ENCODE measurements around the gene ODF2.
"Not testable (repeated sequence)": the region's sequence is repeated elsewhere in the genome, so short reads cannot be mapped to it uniquely, and the experiment has no call there.

The ODF2 gene

DNA sequence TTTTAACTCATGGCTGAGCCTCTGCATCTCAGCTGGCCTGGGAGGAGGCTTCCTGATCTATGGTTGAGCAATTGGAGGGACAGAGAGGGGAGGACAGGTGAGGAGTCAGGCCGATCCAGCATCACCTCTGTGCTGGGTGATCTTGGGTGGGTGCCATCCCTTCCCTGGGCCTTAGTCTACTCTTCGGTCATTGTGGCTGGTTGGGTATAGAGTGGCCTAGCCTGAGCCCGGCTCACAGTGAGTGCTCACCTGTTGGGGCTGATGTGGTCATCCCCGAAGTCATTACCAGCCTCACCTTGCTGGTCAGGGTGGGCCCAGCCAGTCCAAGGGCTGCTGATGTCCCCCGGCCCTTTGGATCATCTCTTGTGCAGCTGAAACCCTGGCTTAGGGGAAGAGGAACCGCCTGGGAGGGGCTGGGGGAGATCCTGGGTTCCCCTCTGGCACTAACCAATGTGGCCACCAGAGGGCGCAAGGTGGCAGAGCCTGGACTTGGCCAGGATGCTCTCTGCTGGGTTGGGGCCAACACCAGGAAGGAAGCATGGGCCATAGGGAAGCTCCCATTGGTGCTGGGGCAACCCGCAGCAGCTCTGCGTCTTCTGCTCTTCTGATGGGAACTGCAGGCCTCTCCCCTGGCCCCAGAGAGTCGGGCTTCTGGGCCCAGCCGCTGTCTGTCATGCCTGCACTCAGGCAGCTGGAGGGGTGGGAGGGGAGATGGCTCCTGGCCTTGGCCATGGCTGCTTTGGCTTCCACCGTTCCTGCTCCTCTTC, 17.3 kb upstream of the ODF2 start:
- Mint-ChIP-seq H3K36me3 (no peaks in the 10 kb centered on the region), H3K4me3 (no peak overlapping the region), H3K4me1 (peaks cover 4% of the 10 kb centered on the region), H3K27ac (no peak overlapping the region), H3K27me3 (no peaks in the 10 kb centered on the region), H3K9me3 (no peaks in the 10 kb centered on the region)
- peak; percentile 84 to 91 for DNase-seq (ENCODE audit: low spot score in 2 of 2)
- ATAC-seq (ENCODE audit: low read depth): peak; percentile 98

DNA sequence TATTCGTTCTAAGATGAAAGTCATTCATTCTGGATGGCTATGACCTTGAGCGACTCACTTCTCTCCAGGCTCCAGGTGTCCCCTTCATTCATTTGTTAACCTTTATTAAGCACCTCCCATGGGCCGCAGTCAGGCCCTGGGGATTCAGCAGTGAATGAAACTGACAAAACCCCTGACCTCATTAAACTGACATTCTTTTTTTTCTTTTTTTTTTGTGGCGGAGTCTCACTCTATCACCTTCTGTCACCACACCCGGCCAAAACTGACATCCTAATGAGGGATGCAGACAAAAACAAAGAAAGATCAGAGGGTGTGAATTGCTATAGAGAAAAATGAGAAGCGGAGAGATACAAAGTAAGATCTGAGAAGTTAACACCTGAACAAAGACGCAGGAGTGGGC, 16.5 kb upstream of the ODF2 start:
- peak; percentile 4 for ATAC-seq (ENCODE audit: low read depth)
- no peak overlapping the region for H3K4me3 Mint-ChIP-seq
- no peaks in the 10 kb centered on the region for H3K36me3 Mint-ChIP-seq
- H3K9me3 Mint-ChIP-seq: no peaks in the 10 kb centered on the region
- peaks cover 4% of the 10 kb centered on the region for H3K4me1 Mint-ChIP-seq
- no peak overlapping the region for H3K27ac Mint-ChIP-seq
- no peak for DNase-seq (ENCODE audit: low spot score in 2 of 2)
- H3K27me3 Mint-ChIP-seq: no peaks in the 10 kb centered on the region

DNA sequence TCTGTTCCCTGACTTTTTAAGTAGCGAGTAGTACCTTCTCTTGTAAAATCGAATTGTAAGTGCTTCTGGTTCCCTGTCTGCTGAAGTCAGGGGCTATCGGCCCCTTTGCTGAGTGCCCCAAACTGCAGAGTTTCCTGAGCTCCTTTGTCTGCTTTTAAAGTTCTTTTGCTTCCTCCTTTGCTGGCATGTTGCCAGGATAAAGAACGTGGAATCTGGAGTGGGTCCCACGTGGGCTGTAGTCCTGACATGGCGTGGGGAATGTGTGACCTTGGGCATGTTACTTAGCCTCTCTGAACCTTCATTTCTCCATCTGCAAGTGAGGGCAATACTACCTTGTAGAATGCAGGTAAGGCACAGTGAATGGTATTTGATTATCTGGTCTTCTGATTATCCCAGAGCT, 13.7 kb upstream of the ODF2 start:
- Mint-ChIP-seq H3K36me3 (no peaks in the 10 kb centered on the region), H3K27me3 (no peaks in the 10 kb centered on the region), H3K27ac (no peak overlapping the region), H3K4me1 (peaks cover 4% of the 10 kb centered on the region), H3K9me3 (no peaks in the 10 kb centered on the region), H3K4me3 (no peak overlapping the region)
- ATAC-seq (ENCODE audit: low read depth): no peak
- DNase-seq (ENCODE audit: low spot score in 2 of 2): no peak

DNA sequence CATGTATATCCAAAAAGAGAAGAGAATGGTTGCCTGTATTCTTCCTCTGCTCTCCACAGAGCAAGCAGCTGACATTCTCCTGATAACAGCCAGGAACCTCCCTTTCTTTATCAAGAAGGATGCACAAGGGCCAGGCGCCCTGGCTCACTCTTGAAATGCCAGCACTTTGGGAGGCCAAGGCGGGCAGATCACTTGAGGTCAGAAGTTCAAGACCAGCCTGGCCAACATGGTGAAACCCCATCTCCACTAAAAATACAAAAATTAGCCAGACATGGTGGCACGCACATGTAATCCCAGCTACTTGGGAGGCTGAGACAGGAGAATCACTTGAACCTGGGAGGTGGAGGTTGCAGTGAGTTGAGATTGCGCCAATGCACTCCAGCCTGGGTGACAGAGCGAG, 9.3 kb upstream of the ODF2 start:
- not testable (repeated sequence) for H3K4me1 Mint-ChIP-seq; H3K27ac Mint-ChIP-seq; DNase-seq (ENCODE audit: low spot score in 2 of 2); H3K36me3 Mint-ChIP-seq; ATAC-seq (ENCODE audit: low read depth); H3K4me3 Mint-ChIP-seq; H3K9me3 Mint-ChIP-seq; H3K27me3 Mint-ChIP-seq

DNA sequence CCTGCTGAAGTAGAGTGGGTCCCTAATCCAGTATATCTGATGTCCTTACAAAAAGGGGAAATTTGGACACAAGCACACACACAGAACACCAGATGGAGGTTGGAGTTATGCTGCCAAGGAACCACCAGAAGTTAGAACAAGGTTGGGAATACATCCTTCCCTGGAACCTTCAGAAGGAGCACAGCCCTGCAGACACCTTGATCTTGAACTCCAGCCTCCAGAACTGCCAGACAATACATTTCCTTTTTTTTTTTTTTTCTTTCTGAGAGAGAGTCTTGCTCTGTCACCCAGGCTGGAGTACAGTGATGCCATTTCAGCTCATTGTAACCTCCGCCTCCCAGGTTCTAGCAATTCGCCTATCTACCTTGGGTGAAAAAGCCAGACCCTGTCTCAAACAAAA, 7.1 kb upstream of the ODF2 start:
- Mint-ChIP-seq H3K36me3 (no peaks in the 10 kb centered on the region), H3K4me3 (no peak overlapping the region), H3K4me1 (no peaks in the 10 kb centered on the region), H3K27ac (no peak overlapping the region), H3K27me3 (no peaks in the 10 kb centered on the region), H3K9me3 (no peaks in the 10 kb centered on the region)
- ATAC-seq (ENCODE audit: low read depth): no peak
- no peak for DNase-seq (ENCODE audit: low spot score in 2 of 2)

DNA sequence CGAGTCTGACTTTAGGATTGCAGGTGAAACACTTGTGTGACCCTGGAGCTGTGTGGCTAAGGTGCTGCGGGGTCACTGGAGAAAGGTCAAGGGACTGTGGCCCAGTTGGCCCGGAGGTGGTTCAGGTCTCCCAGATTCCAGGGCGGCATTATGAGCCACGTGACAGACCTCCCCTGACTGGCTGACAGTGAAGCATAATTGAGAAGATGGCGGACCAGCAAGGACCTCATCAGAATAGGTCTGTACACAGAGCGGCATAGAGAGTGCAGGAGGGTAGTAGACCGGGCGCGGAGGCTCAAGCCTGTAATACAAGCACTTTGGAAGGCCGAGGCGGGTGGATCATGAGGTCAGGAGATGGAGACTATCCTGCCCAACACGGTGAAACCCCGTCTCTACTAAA, 815 bp upstream of the ODF2 start:
- no peaks in the 10 kb centered on the region for H3K27me3 Mint-ChIP-seq
- peak overlapping the region; percentile 61 for H3K4me3 Mint-ChIP-seq
- H3K36me3 Mint-ChIP-seq: peaks cover 1% of the 10 kb centered on the region
- ATAC-seq (ENCODE audit: low read depth): no peak
- no peak for DNase-seq (ENCODE audit: low spot score in 2 of 2)
- H3K27ac Mint-ChIP-seq: peak overlapping the region; percentile 48
- H3K4me1 Mint-ChIP-seq: peaks cover 7% of the 10 kb centered on the region
- no peaks in the 10 kb centered on the region for H3K9me3 Mint-ChIP-seq

DNA sequence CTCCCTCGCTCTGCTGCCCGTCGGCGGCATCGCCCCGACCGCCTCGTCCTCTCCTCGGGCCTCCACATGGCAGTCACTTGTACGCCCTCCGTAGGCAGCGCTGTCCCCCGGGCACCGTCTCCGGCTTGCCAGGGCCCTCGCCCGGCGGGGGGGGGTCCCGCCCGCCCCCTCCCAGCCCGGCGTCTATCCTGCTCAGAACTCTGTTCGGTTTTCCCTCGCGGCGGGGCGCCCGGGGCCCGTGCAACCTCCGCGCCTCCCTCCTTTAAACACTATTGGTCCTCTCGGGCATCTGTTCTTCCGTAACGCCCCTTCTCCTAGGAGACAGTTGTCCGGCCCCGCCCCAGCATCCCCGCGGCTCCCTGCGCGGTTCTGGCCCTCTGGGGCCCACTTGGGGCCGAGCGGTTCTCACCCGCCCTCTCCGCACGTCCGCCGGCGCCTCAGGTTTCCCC, 831 bp downstream of the ODF2 start:
- peak overlapping the region; percentile 92 for H3K27ac Mint-ChIP-seq
- no peaks in the 10 kb centered on the region for H3K27me3 Mint-ChIP-seq
- peak overlapping the region; percentile 92 for H3K4me3 Mint-ChIP-seq
- no peaks in the 10 kb centered on the region for H3K9me3 Mint-ChIP-seq
- H3K4me1 Mint-ChIP-seq: peaks cover 7% of the 10 kb centered on the region
- H3K36me3 Mint-ChIP-seq: peaks cover 10% of the 10 kb centered on the region
- ATAC-seq (ENCODE audit: low read depth): peak; percentile 47
- DNase-seq (ENCODE audit: low spot score in 2 of 2): peak in 1 of 2 donors; percentile 48

DNA sequence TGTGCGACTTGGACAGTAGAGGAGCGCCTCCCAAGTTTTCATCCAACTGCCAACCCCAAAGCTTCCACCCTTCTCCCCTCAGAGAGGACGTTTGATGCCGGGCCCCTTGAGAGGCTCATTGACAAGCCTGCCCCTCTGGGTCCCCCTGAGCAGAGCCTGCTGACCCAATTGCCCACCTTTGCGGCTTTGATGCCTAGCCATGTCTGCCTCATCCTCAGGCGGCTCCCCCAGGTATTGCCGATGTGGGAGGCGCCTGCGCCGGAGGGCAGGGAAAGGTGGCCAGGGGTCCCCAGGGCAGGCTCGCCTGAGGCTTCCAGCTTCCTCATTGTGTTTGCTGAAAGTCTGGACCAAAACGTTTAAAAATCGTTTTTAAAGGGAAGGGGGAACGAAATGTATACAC, 1.4 kb downstream of the ODF2 start:
- Mint-ChIP-seq H3K9me3 (no peaks in the 10 kb centered on the region), H3K27me3 (no peaks in the 10 kb centered on the region), H3K4me3 (peak overlapping the region; percentile 92), H3K36me3 (peaks cover 10% of the 10 kb centered on the region), H3K27ac (peak overlapping the region; percentile 92), H3K4me1 (peaks cover 7% of the 10 kb centered on the region)
- DNase-seq (ENCODE audit: low spot score in 2 of 2) (peak in 1 of 2 donors; percentile 19), ATAC-seq (ENCODE audit: low read depth) (no peak)

DNA sequence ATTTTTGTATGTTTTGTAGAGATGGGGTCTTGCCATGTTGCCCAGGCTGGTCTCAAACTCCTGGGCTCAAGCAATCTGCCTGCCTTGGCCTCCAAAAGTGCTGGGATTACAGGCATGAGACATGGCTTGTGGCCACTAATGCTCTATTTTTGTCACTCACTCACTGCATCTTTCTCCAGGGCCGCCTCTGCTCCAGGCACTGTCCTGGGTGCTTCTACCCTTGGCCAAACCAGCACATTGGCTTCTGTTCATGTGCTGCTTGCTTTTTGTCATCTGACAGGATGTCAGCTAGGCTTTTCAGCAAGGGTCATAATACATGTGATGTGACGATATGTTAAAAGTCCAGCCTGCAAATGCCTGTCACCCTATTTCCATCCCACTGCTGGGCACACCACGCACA, 3.2 kb downstream of the ODF2 start:
- no peaks in the 10 kb centered on the region for H3K9me3 Mint-ChIP-seq
- peaks cover 13% of the 10 kb centered on the region for H3K36me3 Mint-ChIP-seq
- H3K27me3 Mint-ChIP-seq: no peaks in the 10 kb centered on the region
- ATAC-seq (ENCODE audit: low read depth) (no peak), DNase-seq (ENCODE audit: low spot score in 2 of 2) (no peak)
- H3K4me1 Mint-ChIP-seq: peaks cover 7% of the 10 kb centered on the region
- no peak overlapping the region for H3K4me3 Mint-ChIP-seq
- no peak overlapping the region for H3K27ac Mint-ChIP-seq

DNA sequence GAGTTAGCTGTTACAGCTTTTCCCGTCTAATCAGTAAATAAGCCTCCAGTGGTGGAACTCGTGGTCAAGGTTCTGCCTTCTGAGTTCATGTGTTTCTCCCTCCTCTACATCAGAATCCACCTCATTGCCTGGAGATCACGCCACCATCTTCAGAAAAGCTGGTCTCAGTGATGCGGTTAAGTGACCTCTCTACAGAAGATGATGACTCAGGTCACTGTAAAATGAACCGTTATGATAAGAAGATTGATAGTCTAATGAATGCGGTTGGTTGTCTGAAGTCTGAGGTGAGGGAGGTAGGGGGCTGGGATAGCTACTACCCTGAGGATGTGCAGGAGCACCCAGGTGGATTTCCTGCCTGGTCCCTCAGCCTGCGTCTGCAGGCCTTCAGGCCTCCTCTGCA, 13.3 kb downstream of the ODF2 start:
- H3K4me1 Mint-ChIP-seq: no peaks in the 10 kb centered on the region
- H3K36me3 Mint-ChIP-seq: peaks cover 13% of the 10 kb centered on the region
- ATAC-seq (ENCODE audit: low read depth): no peak
- H3K27ac Mint-ChIP-seq: no peak overlapping the region
- DNase-seq (ENCODE audit: low spot score in 2 of 2): no peak
- H3K27me3 Mint-ChIP-seq: no peaks in the 10 kb centered on the region
- H3K4me3 Mint-ChIP-seq: no peak overlapping the region
- no peaks in the 10 kb centered on the region for H3K9me3 Mint-ChIP-seq

DNA sequence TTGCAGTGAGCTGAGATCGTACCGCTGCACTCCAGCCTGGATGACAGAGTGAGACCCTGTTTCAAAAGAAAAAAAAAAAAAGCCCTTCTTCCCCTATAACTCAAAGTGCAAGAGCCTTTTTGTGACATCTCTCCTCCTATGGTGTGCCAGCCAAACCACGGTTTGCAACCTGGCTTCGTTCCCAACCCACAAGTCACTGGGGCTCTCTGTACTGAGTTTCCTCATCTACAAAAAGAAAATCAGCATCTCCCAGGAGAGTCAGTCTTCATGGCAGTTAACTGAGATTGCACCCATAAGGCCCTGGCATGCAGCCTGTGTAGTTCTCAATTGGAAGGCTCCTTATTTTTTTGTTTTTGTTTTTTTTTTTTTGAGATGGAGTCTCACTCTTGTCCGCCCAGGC, 14.8 kb downstream of the ODF2 start:
- H3K4me3 Mint-ChIP-seq: no peak overlapping the region
- DNase-seq (ENCODE audit: low spot score in 2 of 2) (no peak), ATAC-seq (ENCODE audit: low read depth) (no peak)
- H3K27ac Mint-ChIP-seq: no peak overlapping the region
- H3K36me3 Mint-ChIP-seq: peaks cover 16% of the 10 kb centered on the region
- H3K27me3 Mint-ChIP-seq: no peaks in the 10 kb centered on the region
- no peaks in the 10 kb centered on the region for H3K4me1 Mint-ChIP-seq
- no peaks in the 10 kb centered on the region for H3K9me3 Mint-ChIP-seq

DNA sequence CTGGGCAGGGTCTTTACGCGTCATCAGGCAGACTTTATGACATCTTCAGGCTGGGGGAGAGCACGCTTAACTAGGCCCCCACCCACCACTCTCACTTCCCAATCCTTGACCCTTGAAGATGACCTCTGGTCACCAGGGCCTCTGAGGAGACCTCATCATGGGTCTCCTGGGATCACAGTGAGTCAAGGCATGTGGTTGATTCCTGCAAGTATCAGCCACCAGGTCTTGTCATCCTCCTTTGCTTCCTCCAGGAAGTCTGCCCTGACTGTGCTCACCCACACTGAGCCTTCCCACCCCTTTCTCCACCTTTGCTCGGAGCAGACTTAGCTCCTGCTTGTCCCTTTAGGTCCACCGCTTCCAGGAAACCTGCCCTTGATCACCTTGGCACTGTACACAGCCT, 17.3 kb downstream of the ODF2 start:
- H3K36me3 Mint-ChIP-seq: peaks cover 22% of the 10 kb centered on the region
- no peak for ATAC-seq (ENCODE audit: low read depth)
- H3K9me3 Mint-ChIP-seq: no peaks in the 10 kb centered on the region
- H3K4me1 Mint-ChIP-seq: no peaks in the 10 kb centered on the region
- H3K27ac Mint-ChIP-seq: no peak overlapping the region
- H3K4me3 Mint-ChIP-seq: no peak overlapping the region
- no peaks in the 10 kb centered on the region for H3K27me3 Mint-ChIP-seq
- DNase-seq (ENCODE audit: low spot score in 2 of 2): no peak

DNA sequence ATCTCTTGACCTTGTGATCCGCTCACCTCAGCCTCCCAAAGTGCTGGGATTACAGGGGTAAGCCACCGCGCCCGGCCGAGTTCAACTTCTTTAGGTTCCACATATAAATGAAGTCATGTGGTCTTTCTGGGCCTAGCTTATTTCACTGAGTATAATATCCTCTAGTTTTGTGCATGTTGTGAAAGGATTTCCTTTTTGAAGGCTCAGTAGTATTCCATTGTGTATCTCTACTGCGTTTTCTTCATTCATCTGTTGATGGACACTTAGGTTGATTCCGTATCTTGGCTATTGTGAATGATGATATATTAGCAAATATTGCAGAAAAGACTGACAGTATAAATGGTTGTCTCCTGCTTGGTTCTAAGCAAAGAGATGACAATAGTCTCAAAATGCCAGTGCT, 20.1 kb downstream of the ODF2 start:
- H3K27me3 Mint-ChIP-seq: no peaks in the 10 kb centered on the region
- peaks cover 25% of the 10 kb centered on the region for H3K36me3 Mint-ChIP-seq
- no peak overlapping the region for H3K4me3 Mint-ChIP-seq
- no peaks in the 10 kb centered on the region for H3K4me1 Mint-ChIP-seq
- no peaks in the 10 kb centered on the region for H3K9me3 Mint-ChIP-seq
- DNase-seq (ENCODE audit: low spot score in 2 of 2) (no peak), ATAC-seq (ENCODE audit: low read depth) (no peak)
- H3K27ac Mint-ChIP-seq: no peak overlapping the region

DNA sequence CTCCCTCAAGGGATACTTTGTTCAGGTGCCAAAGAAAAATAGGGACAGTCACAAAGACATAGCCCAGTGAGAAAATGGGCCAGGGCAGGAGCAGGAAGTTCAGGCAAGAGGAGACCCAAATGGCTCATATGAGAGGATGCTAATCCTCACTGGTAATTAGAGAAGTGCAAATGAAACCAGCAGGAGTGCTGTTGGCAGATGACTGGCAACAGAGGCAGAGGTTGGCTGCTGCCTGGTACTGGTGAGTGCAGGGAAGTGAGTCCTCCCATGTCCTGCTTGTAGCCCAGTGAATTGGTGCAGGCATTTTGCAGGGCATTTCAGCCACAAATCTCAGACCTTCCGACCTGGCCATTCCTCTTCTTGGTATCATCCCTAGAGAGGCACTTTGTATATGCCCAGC, 23.5 kb downstream of the ODF2 start:
- Mint-ChIP-seq H3K4me3 (no peak overlapping the region), H3K9me3 (no peaks in the 10 kb centered on the region), H3K27ac (no peak overlapping the region), H3K4me1 (no peaks in the 10 kb centered on the region), H3K27me3 (no peaks in the 10 kb centered on the region), H3K36me3 (peaks cover 32% of the 10 kb centered on the region)
- DNase-seq (ENCODE audit: low spot score in 2 of 2): no peak
- no peak for ATAC-seq (ENCODE audit: low read depth)

DNA sequence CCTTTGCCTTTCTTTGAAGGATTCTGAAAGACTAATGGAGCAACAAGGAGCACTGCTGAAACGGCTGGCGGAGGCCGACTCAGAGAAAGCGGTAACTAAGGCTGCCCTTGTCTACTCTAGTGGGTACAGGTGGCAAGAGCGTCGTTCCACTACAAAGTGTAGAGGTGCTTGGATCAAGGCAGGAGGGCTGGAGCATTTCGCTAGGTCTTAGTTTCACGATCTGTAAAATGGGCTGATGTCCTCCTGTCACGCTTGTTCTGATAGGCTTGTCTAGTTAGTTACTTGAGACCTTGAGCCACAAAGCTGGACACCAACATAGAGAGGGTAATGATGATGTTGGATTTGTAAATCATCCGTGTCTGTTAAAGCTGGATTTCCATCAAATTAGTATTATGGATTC, 25.8 kb downstream of the ODF2 start:
- no peaks in the 10 kb centered on the region for H3K4me1 Mint-ChIP-seq
- peaks cover 30% of the 10 kb centered on the region for H3K36me3 Mint-ChIP-seq
- no peaks in the 10 kb centered on the region for H3K9me3 Mint-ChIP-seq
- H3K27ac Mint-ChIP-seq: peak overlapping the region; percentile 36
- no peaks in the 10 kb centered on the region for H3K27me3 Mint-ChIP-seq
- no peak for ATAC-seq (ENCODE audit: low read depth)
- DNase-seq (ENCODE audit: low spot score in 2 of 2): no peak
- no peak overlapping the region for H3K4me3 Mint-ChIP-seq

Measured in memory B cell (primary cell).